Smooth muscle cell (in vitro differentiated cells): ENCODE data around the gene KLF18. TPM values are rescaled to one million over a fixed set of nuclear protein-coding genes. Genes with fewer than 3 reads are reported as not detected.

Experiments used
- DNase-seq: peaks from one replicate; lab custom pipeline; 2025; ENCODE audit not compliant: unreplicated experiment; lab: John Stamatoyannopoulos, UW
- H2AFZ ChIP-seq: fragments of 200-600 bp; sonication (generic); 2 replicates; pipeline ENCODE4 v1.6.0; 2016; ENCODE audit warnings: antibody characterized with exemption, low read depth, mild to moderate bottlenecking
- H3F3A ChIP-seq: fragments of 200-600 bp; sonication (generic); 2 replicates; pipeline ENCODE4 v1.6.0; 2017; ENCODE audit warnings: antibody characterized with exemption, low read depth
- H3K27ac ChIP-seq: fragments of 200-600 bp; sonication (generic); 2 replicates; pipeline ENCODE4 v1.5.1; 2016; ENCODE audit warnings: low read depth, mild to moderate bottlenecking
- H3K27me3 ChIP-seq: fragments of 200-600 bp; sonication (generic); 2 replicates; pipeline ENCODE4 v1.6.1; 2016; ENCODE audit warnings: low read depth, mild to moderate bottlenecking
- H3K36me3 ChIP-seq: fragments of 200-600 bp; sonication (generic); 2 replicates; pipeline ENCODE4 v1.5.1; 2016; ENCODE audit warnings: low read depth
- H3K4me1 ChIP-seq: fragments of 200-600 bp; sonication (generic); 2 replicates; pipeline ENCODE4 v1.5.1; 2016; ENCODE audit warnings: low read depth
- H3K4me2 ChIP-seq: fragments of 200-600 bp; sonication (generic); 2 replicates; pipeline ENCODE4 v1.6.0; 2016; ENCODE audit warnings: mild to moderate bottlenecking
- H3K4me3 ChIP-seq: fragments of 200-600 bp; sonication (generic); 2 replicates; pipeline ENCODE4 v1.5.1; 2016; ENCODE audit warnings: mild to moderate bottlenecking
- H3K79me2 ChIP-seq: fragments of 200-600 bp; sonication (generic); 2 replicates; pipeline ENCODE4 v1.6.0; 2016; ENCODE audit warnings: low read depth, mild to moderate bottlenecking
- H3K9ac ChIP-seq: fragments of 200-600 bp; sonication (generic); 2 replicates; pipeline ENCODE4 v1.6.0; 2016; ENCODE audit warnings: low read depth
- H3K9me3 ChIP-seq: fragments of 200-600 bp; sonication (generic); replicated peaks from 2 replicates; pipeline ENCODE4 v1.5.1; 2016; ENCODE audit warnings: low read depth
- H4K20me1 ChIP-seq: fragments of 200-600 bp; sonication (generic); 2 replicates; pipeline ENCODE4 v1.6.0; 2016; ENCODE audit warnings: low read depth
- CTCF ChIP-seq: fragments of 200-600 bp; sonication (generic); IDR thresholded peaks from 2 replicates; pipeline ENCODE4 v1.5.1; 2017; ENCODE audit warnings: borderline replicate concordance, mild to moderate bottlenecking, antibody characterized with exemption; ENCODE audit not compliant: insufficient read depth, poor library complexity, severe bottlenecking
- WGBS: methylation state at CpG from one replicate; pipeline ENCODE4 v1.1.7; 2016; ENCODE audit warnings: low lambda C conversion rate; 5-methylcytosine and 5-hydroxymethylcytosine counted together
- polyA plus RNA-seq: library from polyadenylated mRNA; unstranded; fragments of >200 nt; fragmentation: Nextera tagmentation; extraction: Ambion mirVana; gene quantifications from 2 replicates; pipeline ENCODE4 v1.2.1, GENCODE V29; 2016
- total RNA-seq: library from RNA; depleted of rRNA; stranded (reverse); fragments of >200 nt; gene quantifications from 2 replicates; pipeline ENCODE4 v1.2.3, GENCODE V29; 2014

Gene KLF18
- total and polyA plus RNA-seq, 2 experiments from 2014 or later: not detected

- Histone ChIP-seq H2AFZ (no peak overlapping the region), H3K4me2 (no peak overlapping the region), H3K9me3 (no peaks in the 10 kb centered on the region), H3F3A (no peaks in the 10 kb centered on the region), H3K36me3 (no peaks in the 10 kb centered on the region), H3K79me2 (no peaks in the 10 kb centered on the region), H3K27me3 (no peaks in the 10 kb centered on the region), H3K4me1 (no peaks in the 10 kb centered on the region), H4K20me1 (no peaks in the 10 kb centered on the region), H3K27ac (no peak overlapping the region), H3K4me3 (no peak overlapping the region), H3K9ac (no peak overlapping the region)
- WGBS: 93% methylated on average over 1 of the region's 1 CpG
- no peak for DNase-seq
- TF ChIP-seq CTCF: no peak
These were observed 11.3 kb upstream of the KLF18 start for GRCh38 chr1:44152692-44153091.

GRCh38 chr1:44151808-44152207, 10.4 kb upstream of the KLF18 start:
- H3K36me3 ChIP-seq: no peaks in the 10 kb centered on the region
- H3K27ac ChIP-seq: no peak overlapping the region
- TF ChIP-seq CTCF: no peak
- no peaks in the 10 kb centered on the region for H4K20me1 ChIP-seq
- no peak overlapping the region for H3K9ac ChIP-seq
- no peaks in the 10 kb centered on the region for H3K27me3 ChIP-seq
- WGBS: 62% methylated on average over 1 of the region's 1 CpG
- no peaks in the 10 kb centered on the region for H3K9me3 ChIP-seq
- H3K79me2 ChIP-seq: no peaks in the 10 kb centered on the region
- peak overlapping the region; percentile 2 for H3K4me2 ChIP-seq
- no peak for DNase-seq
- H3K4me1 ChIP-seq: no peaks in the 10 kb centered on the region
- no peaks in the 10 kb centered on the region for H3F3A ChIP-seq
- no peak overlapping the region for H3K4me3 ChIP-seq
- H2AFZ ChIP-seq: peak overlapping the region; percentile 1

GRCh38 chr1:44151332-44151731, 9.9 kb upstream of the KLF18 start:
- Histone ChIP-seq H4K20me1 (no peaks in the 10 kb centered on the region), H3K27me3 (no peaks in the 10 kb centered on the region), H3K79me2 (no peaks in the 10 kb centered on the region), H2AFZ (peak overlapping the region; percentile 1), H3K9ac (no peak overlapping the region), H3K4me2 (peak overlapping the region; percentile 2), H3K36me3 (no peaks in the 10 kb centered on the region), H3K9me3 (no peaks in the 10 kb centered on the region), H3K4me3 (no peak overlapping the region), H3K27ac (no peak overlapping the region), H3K4me1 (no peaks in the 10 kb centered on the region), H3F3A (no peaks in the 10 kb centered on the region)
- no peak for TF ChIP-seq CTCF
- WGBS: 36% methylated on average over 6 of the region's 6 CpGs
- no peak for DNase-seq

- TF ChIP-seq CTCF: no peak
- Histone ChIP-seq H3K27ac (no peak overlapping the region), H2AFZ (no peak overlapping the region), H3F3A (no peaks in the 10 kb centered on the region), H3K79me2 (no peaks in the 10 kb centered on the region), H3K27me3 (no peaks in the 10 kb centered on the region), H3K4me1 (no peaks in the 10 kb centered on the region), H3K9ac (no peak overlapping the region), H3K4me2 (no peak overlapping the region), H3K9me3 (peaks cover 3% of the 10 kb centered on the region), H3K36me3 (no peaks in the 10 kb centered on the region), H4K20me1 (no peaks in the 10 kb centered on the region), H3K4me3 (no peak overlapping the region)
- no peak for DNase-seq
- WGBS: 94% methylated on average over 3 of the region's 3 CpGs
These were observed 6.2 kb upstream of the KLF18 start for GRCh38 chr1:44147582-44147981.
